HEK293 (cell line): Measurements from ENCODE around the gene TSHR.
"Not testable (repeated sequence)": the region's sequence is repeated elsewhere in the genome, so short reads cannot be mapped to it uniquely, and the experiment has no call there.

Experiments
- CTCF ChIA-PET: fragments of 350-600 bp; formaldehyde crosslinking; extraction: SDS; loops from one replicate; lab custom pipeline; 2021; ENCODE audit warnings: antibody characterized with exemption; lab: Yijun Ruan, JAX
- POLR2A ChIA-PET: fragments of 300-600 bp; formaldehyde crosslinking; extraction: SDS; loops from one replicate; lab custom pipeline; 2020; ENCODE audit warnings: antibody characterized with exemption, inconsistent platforms; lab: Yijun Ruan, JAX
- H3K27ac ChIP-seq: fragments of 200-500 bp; sonication (Bioruptor generic); 2 replicates; pipeline ENCODE4 v1.5.1; 2014; ENCODE audit warnings: low read depth, low read length, control low read depth, inconsistent platforms; ENCODE audit errors: extremely low read depth
- H3K36me3 ChIP-seq, 2 experiments: fragments of 200-500 bp in 1 of 2; sonication (Bioruptor generic) in 1 of 2; 1 replicate in 1 of 2; 2 replicates in 1 of 2; pipeline ENCODE4 v1.5.1; 2014 to 2017; ENCODE audit warnings: inconsistent platforms in 2 of 2, low read length in 2 of 2; ENCODE audit not compliant: control insufficient read depth in 2 of 2, insufficient read depth in 1 of 2
- H3K4me1 ChIP-seq: fragments of 200-500 bp; sonication (Bioruptor generic); 2 replicates; pipeline ENCODE4 v1.5.1; 2014; ENCODE audit warnings: mild to moderate bottlenecking, low read length, inconsistent platforms; ENCODE audit not compliant: control insufficient read depth, insufficient read depth
- H3K4me3 ChIP-seq: 2 replicates; pipeline ENCODE4 v1.5.1; 2011; ENCODE audit warnings: low read depth, mild to moderate bottlenecking, control low read depth, low read length, moderate library complexity
- H3K9me3 ChIP-seq: fragments of 200-500 bp; sonication (Bioruptor generic); 2 replicates; pipeline ENCODE4 v1.5.1; 2014; ENCODE audit warnings: low read depth, low read length, inconsistent platforms; ENCODE audit not compliant: control insufficient read depth, insufficient read depth
- GLI4 ChIP-seq: fragments of 450-650 bp; formaldehyde crosslinking; IDR thresholded peaks from 2 replicates; pipeline ENCODE4 v1.5.1; 2016; ENCODE audit warnings: missing biosample characterization, missing genetic modification characterization
- GLIS1 ChIP-seq: fragments of 450-650 bp; formaldehyde crosslinking; IDR thresholded peaks from 2 replicates; pipeline ENCODE4 v1.5.1; 2016; ENCODE audit warnings: missing biosample characterization, missing genetic modification characterization
- GLIS2 ChIP-seq: fragments of 450-650 bp; formaldehyde crosslinking; IDR thresholded peaks from 2 replicates; pipeline ENCODE4 v1.5.1; 2016; ENCODE audit warnings: missing biosample characterization, missing genetic modification characterization
- HOXD13 ChIP-seq: sonication (generic); formaldehyde crosslinking; IDR thresholded peaks from 2 replicates; pipeline ENCODE4 v1.8.0; 2022; ENCODE audit warnings: missing genetic modification reagents, borderline replicate concordance
- OSR2 ChIP-seq: fragments of 450-650 bp; formaldehyde crosslinking; IDR thresholded peaks from 2 replicates; pipeline ENCODE4 v1.5.1; 2016; ENCODE audit warnings: missing biosample characterization, missing genetic modification characterization
- PRDM1 ChIP-seq: fragments of 450-650 bp; formaldehyde crosslinking; IDR thresholded peaks from 2 replicates; pipeline ENCODE4; 2016; ENCODE audit warnings: missing biosample characterization, missing genetic modification characterization
- TRIM28 ChIP-seq: IDR thresholded peaks from 2 replicates; pipeline ENCODE4 v1.6.1; 2011; ENCODE audit warnings: low read length, control low read depth, borderline replicate concordance
- ZFP41 ChIP-seq: fragments of 450-650 bp; formaldehyde crosslinking; IDR thresholded peaks from 2 replicates; pipeline ENCODE4 v1.5.1; 2016; ENCODE audit warnings: missing biosample characterization, missing genetic modification characterization, borderline replicate concordance
- ZNF112 ChIP-seq: fragments of 450-650 bp; formaldehyde crosslinking; IDR thresholded peaks from 2 replicates; pipeline ENCODE4 v1.5.0; 2017; ENCODE audit warnings: missing biosample characterization, missing genetic modification characterization
- ZNF18 ChIP-seq: fragments of 450-650 bp; formaldehyde crosslinking; IDR thresholded peaks from 2 replicates; pipeline ENCODE4 v1.5.1; 2016; ENCODE audit warnings: missing biosample characterization, missing genetic modification characterization
- ZNF2 ChIP-seq: fragments of 450-650 bp; formaldehyde crosslinking; IDR thresholded peaks from 2 replicates; pipeline ENCODE4 v1.5.1; 2016; ENCODE audit warnings: missing biosample characterization, missing genetic modification characterization
- ZNF202 ChIP-seq: fragments of 450-650 bp; formaldehyde crosslinking; IDR thresholded peaks from 2 replicates; pipeline ENCODE4 v1.5.1; 2016; ENCODE audit warnings: missing biosample characterization, missing genetic modification characterization, borderline replicate concordance
- ZNF239 ChIP-seq: fragments of 450-650 bp; formaldehyde crosslinking; IDR thresholded peaks from 2 replicates; pipeline ENCODE4 v1.5.1; 2016; ENCODE audit warnings: missing biosample characterization, missing genetic modification characterization
- ZNF354C ChIP-seq: fragments of 450-650 bp; formaldehyde crosslinking; IDR thresholded peaks from 2 replicates; pipeline ENCODE4 v1.5.1; 2016; ENCODE audit warnings: missing biosample characterization, missing genetic modification characterization, low read depth, borderline replicate concordance
- ZNF366 ChIP-seq: fragments of 450-650 bp; formaldehyde crosslinking; conservative IDR thresholded peaks from 2 replicates; pipeline ENCODE4 v1.5.1; 2016; ENCODE audit warnings: missing biosample characterization, missing genetic modification characterization
- ZNF473 ChIP-seq: fragments of 450-650 bp; formaldehyde crosslinking; IDR thresholded peaks from 2 replicates; pipeline ENCODE4 v1.5.1; 2017; ENCODE audit warnings: missing biosample characterization, missing genetic modification characterization
- ZNF654 ChIP-seq: fragments of 450-650 bp; formaldehyde crosslinking; IDR thresholded peaks from 2 replicates; pipeline ENCODE4 v1.5.1; 2016; ENCODE audit warnings: low read depth, missing biosample characterization, missing genetic modification characterization
- ZNF670 ChIP-seq: fragments of 450-650 bp; formaldehyde crosslinking; IDR thresholded peaks from 2 replicates; pipeline ENCODE4 v1.5.1; 2016; ENCODE audit warnings: missing biosample characterization, missing genetic modification characterization, low read depth
- ZNF701 ChIP-seq: fragments of 450-650 bp; formaldehyde crosslinking; IDR thresholded peaks from 2 replicates; pipeline ENCODE4 v1.5.1; 2016; ENCODE audit warnings: missing biosample characterization, missing genetic modification characterization
- ZSCAN16 ChIP-seq: fragments of 450-650 bp; formaldehyde crosslinking; IDR thresholded peaks from 2 replicates; pipeline ENCODE4 v1.5.1; 2016; ENCODE audit warnings: missing biosample characterization, missing genetic modification characterization
- ZSCAN30 ChIP-seq: fragments of 450-650 bp; IDR thresholded peaks from 2 replicates; pipeline ENCODE4 v1.5.1; 2018; ENCODE audit warnings: missing biosample characterization, mild to moderate bottlenecking, missing genetic modification characterization, moderate library complexity
- TF ChIP-seq, protein P1 (sequence below): fragments of 450-650 bp; formaldehyde crosslinking; IDR thresholded peaks from 2 replicates; pipeline ENCODE4 v1.5.1; 2017; ENCODE audit warnings: missing biosample characterization, missing genetic modification characterization

The TSHR gene

GRCh38 chr14:81051547-81051946 is 96.1 kb downstream of the TSHR start (continued):
- TF ChIP-seq, protein P1, sequence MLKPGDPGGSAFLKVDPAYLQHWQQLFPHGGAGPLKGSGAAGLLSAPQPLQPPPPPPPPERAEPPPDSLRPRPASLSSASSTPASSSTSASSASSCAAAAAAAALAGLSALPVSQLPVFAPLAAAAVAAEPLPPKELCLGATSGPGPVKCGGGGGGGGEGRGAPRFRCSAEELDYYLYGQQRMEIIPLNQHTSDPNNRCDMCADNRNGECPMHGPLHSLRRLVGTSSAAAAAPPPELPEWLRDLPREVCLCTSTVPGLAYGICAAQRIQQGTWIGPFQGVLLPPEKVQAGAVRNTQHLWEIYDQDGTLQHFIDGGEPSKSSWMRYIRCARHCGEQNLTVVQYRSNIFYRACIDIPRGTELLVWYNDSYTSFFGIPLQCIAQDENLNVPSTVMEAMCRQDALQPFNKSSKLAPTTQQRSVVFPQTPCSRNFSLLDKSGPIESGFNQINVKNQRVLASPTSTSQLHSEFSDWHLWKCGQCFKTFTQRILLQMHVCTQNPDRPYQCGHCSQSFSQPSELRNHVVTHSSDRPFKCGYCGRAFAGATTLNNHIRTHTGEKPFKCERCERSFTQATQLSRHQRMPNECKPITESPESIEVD (tag by site-specific recombination), result no peak
- TF ChIP-seq GLIS2 (tag by site-specific recombination), result no peak
- no peak for TF ChIP-seq ZNF2
- TF ChIP-seq OSR2 (tag by site-specific recombination), result no peak

- H3K4me1 ChIP-seq, H3K4me3 ChIP-seq, H3K27ac ChIP-seq, POLR2A ChIA-PET, H3K9me3 ChIP-seq, H3K36me3 ChIP-seq, CTCF ChIA-PET: not testable (repeated sequence)
Measured at GRCh38 chr14:81054057-81054456, 98.6 kb downstream of the TSHR start.

- no peaks in the 10 kb centered on the region for H3K4me1 ChIP-seq
- no peaks in the 10 kb centered on the region for H3K36me3 ChIP-seq
- TF ChIP-seq ZNF354C (no peak), ZNF670 (tag by site-specific recombination) (no peak), ZNF239 (tag by site-specific recombination) (no peak), ZNF366 (tag by site-specific recombination) (no peak), HOXD13 (CRISPR knock-in tag) (no peak)
- no peak overlapping the region for H3K27ac ChIP-seq
- POLR2A ChIA-PET, result no interaction called here
- H3K4me3 ChIP-seq, result no peak overlapping the region
- CTCF ChIA-PET, result interaction anchor here (0.7 kb wide), 1 partner anchor 69 kb away, joined by 3 read pairs; no protein-coding TSS in a partner anchor
- H3K9me3 ChIP-seq, result no peaks in the 10 kb centered on the region
Measured at GRCh38 chr14:81055971-81056370, 100.5 kb downstream of the TSHR start.

DNA sequence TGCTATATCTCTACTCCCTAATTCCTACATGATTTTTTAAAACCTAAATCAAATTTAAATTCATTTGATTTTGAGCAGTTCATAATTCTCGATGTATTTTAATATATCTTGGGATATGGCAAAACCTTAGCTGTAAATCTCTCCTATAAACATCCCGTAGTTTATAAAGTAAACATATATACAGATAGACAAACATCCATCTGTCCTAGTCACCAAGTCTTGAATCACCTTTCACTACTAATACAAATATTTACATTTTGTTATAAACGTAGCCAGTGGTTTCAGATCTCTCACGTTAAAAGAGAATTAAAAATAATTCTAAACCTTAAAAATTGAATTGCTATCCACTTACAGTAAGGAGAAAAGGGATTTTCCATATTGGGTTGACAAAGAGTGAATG is 107.0 kb downstream of the TSHR start:
- H3K4me3 ChIP-seq, result no peak overlapping the region
- no peaks in the 10 kb centered on the region for H3K9me3 ChIP-seq
- no peaks in the 10 kb centered on the region for H3K36me3 ChIP-seq
- CTCF ChIA-PET, result interaction anchor here (0.5 to 1.0 kb wide), 2 partner anchors 12 to 842 kb away, joined by 3 read pairs; no protein-coding TSS in a partner anchor
- no peak overlapping the region for H3K27ac ChIP-seq
- H3K4me1 ChIP-seq, result no peaks in the 10 kb centered on the region
- POLR2A ChIA-PET, result no interaction called here
- TF ChIP-seq ZSCAN30 (tag by site-specific recombination) (no peak), ZNF473 (tag by site-specific recombination) (no peak), ZNF202 (tag by site-specific recombination) (no peak), GLIS1 (tag by site-specific recombination) (no peak), ZNF112 (tag by site-specific recombination) (no peak), PRDM1 (tag by site-specific recombination) (no peak), TRIM28 (no peak)

DNA sequence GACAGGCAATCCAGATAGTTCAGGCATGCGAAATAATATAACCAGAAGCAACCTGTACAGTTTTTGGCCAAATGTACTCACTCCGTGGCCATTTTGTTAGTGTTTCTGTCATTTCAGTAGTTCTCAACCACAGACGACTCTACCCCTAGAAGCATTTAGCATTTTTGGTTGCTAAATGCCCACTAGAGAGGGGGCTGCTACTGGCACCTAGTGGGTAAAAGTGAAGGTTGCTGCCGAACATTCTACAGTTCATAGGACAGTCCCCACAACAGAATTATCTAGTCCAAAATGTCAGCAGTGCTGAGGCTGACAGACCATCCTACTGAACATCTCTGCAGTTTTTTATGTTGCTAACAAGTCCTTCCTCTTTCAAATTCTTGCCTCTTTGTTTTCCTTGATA is 107.4 kb downstream of the TSHR start:
- TF ChIP-seq ZNF654 (tag by site-specific recombination), result peak; percentile 39
- no peak for TF ChIP-seq ZFP41 (tag by site-specific recombination)
- no peak for TF ChIP-seq ZNF18 (tag by site-specific recombination)
- TF ChIP-seq ZNF701 (tag by site-specific recombination), result no peak
- no peak for TF ChIP-seq GLI4
- no peak for TF ChIP-seq ZSCAN16 (tag by site-specific recombination)
- no peak for TF ChIP-seq ZNF366 (tag by site-specific recombination)
- ChIA-PET POLR2A (no interaction called here), CTCF (interaction anchor here (0.6 to 1.2 kb wide), 4 partner anchors 9 to 70 kb away, joined by 3 to 4 read pairs (median 3); no protein-coding TSS in a partner anchor)
- no peaks in the 10 kb centered on the region for H3K4me1 ChIP-seq
- H3K4me3 ChIP-seq, result no peak overlapping the region
- H3K27ac ChIP-seq, result no peak overlapping the region
- no peaks in the 10 kb centered on the region for H3K9me3 ChIP-seq
- H3K36me3 ChIP-seq, result no peaks in the 10 kb centered on the region
